HTERT RPE-1 (cell line): ENCODE results near the gene NCAM1.

Experiments used
- in situ Hi-C: fragments of 300-500 bp; cut with MboI; formaldehyde crosslinking; loops from 4 replicates; pipeline ENCODE4 v1.14.3; 2020; ENCODE audit warnings: low sequenced_read_pairs

Gene NCAM1

DNA sequence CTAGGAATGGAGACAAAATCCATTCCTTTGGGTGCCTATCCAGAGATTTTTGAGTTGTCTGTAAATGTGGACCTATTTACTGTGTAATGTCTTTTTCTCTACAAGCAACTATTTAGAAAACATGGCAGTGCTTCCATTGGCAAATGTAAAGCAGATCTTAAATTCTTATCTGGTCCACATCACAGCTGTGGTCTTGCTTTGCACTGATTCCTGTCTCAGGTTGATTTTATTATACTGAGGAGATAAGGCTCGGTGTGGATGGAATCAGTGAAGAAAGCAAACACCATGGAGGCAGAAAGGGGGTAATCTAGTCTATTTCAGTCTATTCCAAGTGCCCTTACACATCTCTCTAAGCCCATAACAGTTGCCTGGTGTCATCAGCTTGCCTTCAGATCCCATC lies 160.5 kb downstream of the NCAM1 start:
- in situ Hi-C loops: no loop called here

DNA sequence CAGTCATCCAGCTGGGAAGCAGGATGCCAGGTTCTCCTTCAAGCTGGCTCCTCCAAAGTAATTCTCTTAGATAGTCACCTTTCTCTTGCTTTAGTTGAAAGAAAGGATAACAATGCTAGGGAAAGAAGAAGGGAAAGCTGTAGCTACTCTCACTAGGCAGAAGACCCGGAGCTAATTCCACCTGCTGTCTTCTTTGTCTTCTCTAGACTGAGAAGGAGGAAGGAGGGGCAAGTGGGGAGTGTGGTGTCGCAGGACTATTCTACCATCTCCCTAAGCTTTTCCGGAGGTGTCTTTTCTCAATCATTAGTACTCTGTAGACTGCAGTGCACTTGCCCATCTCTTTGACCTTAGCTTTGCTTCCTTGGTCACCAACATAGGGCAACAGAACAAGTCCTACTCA lies 162.8 kb downstream of the NCAM1 start:
- in situ Hi-C loops: no loop called here

DNA sequence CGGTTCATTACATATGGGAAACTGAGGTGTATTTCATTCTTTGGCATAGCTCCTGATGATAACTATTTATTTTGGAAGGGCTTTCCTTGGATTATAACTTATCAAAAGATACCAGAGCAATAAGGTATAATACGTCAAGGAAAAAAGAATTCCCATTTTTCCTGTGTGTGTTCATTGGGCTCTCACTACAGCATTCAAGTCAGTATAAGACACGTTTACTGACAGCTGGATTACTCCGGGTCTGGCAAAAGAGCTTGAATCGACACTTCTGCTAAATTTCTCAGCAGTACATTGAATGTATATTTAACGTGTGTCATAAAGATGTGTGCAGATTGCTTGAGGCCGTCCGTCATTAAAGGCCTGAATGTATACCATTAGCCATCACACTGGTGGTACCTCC lies 163.4 kb downstream of the NCAM1 start:
- in situ Hi-C loops: no loop called here

DNA sequence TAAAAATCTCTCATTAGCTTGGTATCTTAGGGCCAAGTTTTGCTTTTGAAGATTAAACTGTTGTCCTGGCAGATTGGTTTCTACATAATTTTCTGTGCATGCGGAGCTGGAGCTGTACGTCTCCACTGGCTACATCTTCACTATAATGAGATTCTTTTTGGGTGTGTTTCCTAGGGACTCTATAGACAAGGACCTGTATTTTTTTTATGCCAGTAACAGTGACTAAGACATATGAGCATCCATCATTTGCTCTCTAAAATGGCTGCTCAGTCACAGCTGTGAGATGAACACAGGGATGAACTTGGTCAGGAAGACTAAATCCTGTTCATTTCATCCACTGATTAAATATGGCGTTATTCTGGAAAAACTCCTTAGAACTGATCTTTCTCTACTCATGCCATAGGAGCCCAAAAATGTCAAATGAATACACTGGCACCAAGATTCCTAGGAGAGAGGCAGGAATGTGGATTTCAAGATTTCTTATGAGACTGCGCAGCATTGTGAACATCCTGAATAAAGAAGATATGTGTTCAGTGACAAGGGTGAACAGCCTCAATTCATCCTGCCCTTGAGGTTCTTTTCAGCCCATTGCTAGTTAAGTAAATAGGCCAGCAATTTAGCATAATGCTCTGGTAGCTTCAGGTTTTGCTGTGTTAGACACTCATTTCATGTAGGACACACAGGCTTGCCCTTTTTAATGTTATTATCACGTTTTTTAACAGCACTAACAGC lies 168.2 kb downstream of the NCAM1 start:
- in situ Hi-C loops: no loop called here

DNA sequence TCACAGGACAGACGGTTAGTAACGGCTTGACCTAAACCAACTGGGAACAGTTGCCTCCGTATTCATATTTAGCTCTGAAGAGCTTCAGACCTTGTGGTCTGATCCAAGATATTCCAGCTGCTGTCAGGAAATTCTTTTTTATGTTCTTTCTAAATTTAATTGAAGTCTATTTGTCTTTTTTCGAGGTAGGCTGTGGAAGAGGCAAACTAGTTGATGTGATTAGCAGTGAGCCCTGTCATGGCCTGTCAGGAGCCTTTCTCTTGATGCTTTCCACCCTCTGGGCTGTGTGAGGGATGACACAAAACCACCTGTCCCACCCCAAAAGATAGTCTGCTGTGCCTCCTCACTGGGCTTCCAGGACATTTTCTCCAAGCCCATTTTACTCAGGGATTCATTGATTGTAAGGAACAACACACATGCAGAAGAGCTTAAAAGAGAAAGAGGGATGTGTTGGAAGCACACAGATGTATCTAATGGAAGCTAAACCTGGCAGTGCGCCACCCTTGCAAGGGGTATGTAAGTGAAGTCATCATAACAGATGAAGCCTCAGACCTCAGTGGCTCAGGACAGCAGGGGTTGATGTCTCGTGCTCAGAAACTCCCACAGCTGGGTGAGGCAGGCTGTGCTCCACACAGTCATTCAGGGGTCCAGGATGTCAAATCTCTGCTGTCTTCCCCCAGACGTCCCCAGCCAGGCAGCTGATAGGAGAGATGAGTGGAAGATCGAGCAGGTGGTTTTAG lies 170.0 kb downstream of the NCAM1 start:
- in situ Hi-C loops: no loop called here

DNA sequence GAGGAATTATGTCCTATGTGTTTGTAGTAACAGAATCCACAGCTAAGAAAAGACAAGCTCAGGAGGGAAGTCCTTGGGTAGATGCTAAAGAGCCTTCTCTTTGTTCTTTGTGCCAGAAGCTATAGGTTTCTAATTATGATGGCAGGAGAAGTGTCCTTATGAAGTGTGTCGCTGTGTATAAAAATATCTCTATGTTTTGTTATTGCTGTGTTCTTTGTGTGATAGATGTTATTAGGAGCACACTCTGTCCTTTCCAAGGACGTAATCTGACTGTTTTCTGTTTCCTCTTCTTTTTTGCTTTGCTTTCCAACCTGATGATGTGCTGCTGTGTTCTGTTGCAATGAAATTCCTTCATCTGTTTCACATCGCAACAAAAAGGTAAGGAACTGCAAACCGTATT lies 171.9 kb downstream of the NCAM1 start:
- in situ Hi-C loops: no loop called here

DNA sequence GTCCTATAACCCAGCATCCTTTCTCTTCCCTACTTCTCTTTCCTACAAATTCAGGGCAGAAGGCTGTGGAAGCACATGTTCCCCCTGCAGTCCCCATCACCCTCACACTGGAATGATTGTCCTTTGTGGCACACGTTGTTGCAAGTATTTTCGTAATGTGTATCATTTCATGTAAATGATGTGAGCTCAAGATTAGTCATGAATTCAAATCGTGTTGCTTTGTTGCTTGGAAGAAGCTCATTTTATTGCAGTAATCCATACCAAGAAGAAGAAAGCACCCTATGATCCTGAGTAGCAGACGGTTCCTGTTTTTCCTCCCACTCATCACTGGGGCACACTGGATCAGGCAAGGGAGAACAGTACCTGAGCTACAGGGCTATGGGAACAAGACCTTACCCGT lies 173.4 kb downstream of the NCAM1 start:
- in situ Hi-C loops: no loop called here

DNA sequence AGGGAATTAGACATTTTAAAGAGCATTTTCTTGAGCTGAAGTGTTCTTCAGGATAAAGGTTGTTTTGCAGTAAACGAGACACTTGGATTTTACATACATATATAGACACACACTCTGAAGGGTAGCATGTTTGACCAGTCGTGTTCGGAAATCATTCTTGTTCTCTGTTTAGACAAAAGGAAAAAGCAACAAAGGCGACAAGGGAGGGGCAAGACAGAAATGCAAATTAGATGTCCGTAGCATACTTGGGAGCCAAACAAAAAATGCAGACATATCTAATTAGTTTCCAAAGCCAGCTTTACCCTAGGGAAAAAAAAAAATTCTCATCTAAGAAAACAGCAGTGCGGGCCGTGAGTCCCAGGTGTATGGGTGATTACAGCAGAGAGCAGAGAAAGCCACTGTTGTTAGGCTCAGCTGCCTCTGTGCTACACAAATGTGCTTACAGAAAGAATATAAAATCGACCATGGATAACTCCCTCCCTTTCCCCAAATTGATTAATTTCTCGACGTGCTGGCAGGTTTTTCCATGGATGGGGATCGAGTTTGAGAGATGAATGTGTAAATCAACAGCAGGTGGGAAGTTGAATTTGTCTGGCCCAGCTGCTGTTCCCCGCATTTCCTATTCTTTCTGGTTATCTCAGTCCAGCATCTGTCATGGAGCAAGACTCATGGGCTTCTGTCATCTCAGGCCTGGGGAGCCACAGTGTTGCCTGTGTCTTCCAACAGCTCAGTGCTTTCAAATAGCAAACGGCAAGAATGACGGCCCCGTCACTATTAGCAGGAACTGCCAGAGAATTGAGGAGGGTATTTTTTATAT lies 176.7 kb downstream of the NCAM1 start:
- in situ Hi-C loops: no loop called here

DNA sequence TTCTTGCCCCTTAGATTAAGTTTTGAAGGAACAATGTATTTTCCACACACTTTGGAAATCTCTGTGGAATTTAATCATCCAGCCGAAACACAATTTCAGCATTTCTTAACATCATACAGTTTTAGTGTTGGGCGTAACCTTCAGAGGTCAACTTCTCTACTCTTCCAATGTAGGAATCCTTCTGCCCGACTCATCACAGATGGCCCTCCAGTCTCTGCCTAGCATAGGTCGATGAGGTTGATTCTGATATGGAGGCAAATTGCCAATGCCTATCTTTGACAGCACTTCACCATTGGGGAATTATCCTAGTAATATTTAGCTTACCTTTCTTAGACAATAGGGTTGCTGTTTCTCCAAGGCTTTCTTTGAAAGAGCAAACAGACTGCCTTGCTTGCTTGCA lies 177.5 kb downstream of the NCAM1 start:
- in situ Hi-C loops: no loop called here

DNA sequence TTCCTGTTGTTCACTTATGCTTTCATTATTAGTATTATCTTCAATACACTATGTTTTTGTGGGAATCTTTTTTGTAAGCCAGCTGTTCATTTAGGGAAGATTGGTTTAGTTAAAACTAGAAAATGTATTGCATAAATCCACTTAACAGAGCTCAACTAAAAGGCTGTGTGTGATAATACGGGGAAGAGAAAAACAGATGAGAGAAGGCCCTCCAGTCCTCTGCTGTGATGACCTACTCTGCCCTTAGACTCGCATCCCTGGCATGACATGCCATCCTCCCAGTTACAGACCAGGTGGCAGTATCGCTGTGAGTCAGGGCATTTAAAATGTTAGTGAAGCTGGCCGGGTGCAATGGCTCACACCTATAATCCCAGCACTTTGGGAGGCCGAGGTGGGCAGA lies 179.8 kb downstream of the NCAM1 start:
- in situ Hi-C loops: no loop called here

DNA sequence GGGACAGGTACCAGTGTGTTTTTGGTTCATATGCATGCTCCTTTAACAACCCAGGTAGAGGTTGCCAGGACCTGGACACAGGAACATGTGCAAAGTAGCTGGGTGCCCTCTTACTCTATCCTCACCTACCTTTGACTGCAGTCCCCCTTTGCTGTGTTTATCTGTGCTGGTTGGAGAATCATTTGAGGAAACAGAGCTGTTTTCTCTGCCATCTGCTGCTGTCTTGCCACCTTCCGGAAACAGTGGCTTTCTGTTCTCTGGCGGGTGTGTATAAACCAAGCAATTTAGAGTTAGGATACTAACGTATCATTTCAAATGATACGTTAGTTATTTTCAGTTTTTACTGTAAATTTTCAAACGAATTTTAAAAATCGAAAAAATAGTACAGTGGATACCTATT lies 181.3 kb downstream of the NCAM1 start:
- in situ Hi-C loops: no loop called here

DNA sequence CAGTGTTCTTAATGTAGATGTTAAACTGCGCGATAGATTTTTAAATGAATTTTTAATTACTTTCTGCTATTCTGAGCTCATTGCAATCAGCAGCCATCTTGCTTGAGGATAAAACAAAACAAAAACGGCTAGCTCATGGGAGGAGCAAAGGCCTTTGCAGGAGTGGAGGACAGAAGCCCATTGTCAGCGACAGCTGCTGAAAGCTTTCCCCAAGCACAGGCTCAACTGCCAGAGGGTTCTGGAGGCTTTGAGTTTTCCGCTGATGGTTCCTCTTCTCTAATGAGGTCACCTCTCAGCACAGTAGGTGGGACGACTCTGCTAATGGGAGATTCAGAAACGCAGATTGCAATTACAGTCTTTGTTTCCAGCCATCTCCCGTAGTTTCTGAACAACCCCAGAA lies 186.0 kb downstream of the NCAM1 start:
- in situ Hi-C loops: no loop called here

DNA sequence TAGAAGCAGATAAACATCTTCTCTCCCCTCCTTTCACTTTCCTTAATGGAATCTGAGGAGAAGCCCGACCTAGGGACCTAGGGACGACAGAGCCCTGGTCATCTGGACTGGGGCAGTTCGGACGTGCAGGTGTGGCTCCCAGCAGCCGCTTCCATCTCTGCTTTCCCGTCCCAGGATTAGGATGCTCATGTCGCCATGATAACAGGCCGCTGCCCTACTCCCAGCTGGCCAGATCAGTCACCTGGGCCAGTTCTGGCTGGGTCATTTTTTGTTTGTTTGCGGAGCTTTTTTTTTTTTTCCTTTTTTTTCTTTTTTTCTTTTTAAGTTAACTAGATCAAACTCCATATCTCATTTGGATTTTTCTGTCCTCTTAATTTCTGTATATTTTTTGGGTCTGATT lies 186.9 kb downstream of the NCAM1 start:
- in situ Hi-C loops: no loop called here

DNA sequence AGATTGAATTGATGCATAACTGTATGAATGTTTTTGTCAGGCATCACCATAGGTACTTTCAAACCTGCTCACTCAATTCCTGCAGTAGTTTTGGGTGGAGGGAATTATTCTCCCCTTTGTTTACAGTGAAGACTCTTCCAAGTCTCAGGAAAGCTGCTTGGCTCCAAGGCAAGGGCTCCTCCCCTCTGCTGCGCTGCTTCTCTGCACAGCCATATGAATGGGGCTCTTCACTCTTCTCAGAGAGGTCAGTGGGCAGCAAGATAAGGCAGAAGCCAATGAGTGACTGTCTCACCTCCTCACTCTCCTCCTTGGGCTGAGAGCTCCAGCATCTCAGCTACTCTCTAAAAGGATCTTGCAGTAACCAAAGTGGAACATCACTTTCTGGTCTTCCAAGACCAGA lies 187.4 kb downstream of the NCAM1 start:
- in situ Hi-C loops: no loop called here

DNA sequence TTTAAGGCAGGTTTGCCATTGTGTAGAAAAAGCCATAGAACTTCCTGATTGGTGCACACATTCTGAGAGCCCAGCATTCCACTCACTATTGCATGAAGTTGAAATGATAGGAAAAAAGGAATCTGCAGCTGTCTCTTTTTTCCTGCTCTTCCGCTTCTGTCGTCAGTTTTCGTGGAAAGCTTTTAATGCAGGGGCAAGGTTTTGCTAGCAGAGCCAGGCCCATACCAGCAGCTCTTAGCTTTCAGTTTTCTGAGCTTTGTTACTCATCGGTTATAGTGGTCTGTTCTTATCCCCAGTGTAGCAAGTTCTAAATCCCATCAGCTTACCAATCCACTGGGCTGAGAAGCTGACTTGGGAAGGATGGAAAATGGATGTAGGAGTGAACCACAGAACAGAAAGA lies 190.3 kb downstream of the NCAM1 start:
- in situ Hi-C loops: no loop called here

DNA sequence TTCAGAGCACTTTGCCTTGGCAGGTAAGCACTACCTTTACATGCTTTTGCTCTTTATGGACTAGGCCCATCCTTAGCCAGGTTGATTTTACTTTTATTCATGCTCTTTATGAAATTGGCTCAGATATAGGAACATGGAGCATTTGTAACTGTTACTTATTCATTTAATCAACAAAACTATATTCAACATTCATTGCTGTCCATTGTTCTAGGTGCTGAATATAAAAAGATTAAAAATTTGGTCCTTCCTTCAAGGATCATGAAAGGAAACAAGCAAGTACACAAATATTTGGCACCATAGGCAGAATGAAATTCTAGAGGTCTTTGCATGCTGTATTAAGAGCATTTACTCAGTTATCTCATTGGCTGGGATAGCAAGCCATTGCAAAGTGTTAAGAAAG lies 191.3 kb downstream of the NCAM1 start:
- in situ Hi-C loops: no loop called here

DNA sequence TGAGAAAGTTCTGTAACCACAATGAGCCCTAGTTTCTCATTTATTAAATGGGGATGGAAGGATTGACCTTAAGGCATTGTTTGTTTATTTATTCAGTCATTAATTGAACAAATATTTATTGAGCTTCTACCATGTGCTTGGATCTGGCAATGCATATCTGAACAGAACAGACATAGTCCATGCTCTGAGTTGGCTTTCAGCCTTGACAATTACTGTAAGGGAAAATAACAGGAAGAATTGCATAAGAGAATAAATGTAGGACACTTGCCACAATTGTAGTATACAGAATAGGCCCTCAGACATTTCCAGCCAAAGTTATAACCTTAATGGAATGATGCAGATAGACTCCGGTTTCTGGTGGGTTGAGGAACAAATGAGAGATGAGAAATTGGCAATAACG lies 192.6 kb downstream of the NCAM1 start:
- in situ Hi-C loops: no loop called here

DNA sequence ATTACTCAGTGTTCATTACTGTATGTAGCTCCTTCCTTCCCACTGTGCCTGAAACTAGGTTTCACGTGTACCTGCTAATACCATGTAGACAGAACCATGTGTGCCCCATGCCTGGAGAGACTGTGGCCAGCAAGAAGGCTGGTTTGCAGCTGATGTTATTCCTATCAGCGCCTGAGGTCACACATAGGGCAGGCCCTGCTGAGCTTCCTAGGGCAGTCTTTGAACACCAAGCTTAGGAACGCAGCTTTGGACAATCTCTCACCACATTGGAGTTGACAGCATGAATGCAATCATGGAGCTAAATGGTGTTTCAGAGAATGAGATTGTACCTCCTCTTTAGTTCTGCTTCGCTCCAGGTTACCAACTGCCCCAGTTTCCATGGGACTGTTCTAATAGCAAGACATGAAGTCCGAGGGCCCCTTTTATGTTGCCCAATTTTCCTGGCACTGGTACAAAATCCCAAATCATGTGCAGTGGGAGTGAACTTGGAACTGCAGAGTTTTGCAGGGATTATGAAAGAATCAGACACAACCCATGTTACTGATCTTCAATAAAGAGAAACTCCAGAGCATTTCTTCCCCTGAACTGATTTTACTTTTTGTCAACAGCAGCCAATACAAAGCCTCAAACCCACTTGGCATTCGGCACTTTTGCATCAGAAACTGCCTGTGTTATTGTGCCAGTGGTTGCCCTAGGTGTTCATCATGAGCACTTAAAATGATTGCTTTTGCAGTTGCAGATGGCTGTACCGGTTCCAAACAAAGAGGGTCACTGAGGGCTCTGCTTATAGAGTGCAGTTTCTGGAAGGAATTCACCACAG lies 199.0 kb downstream of the NCAM1 start:
- in situ Hi-C loops: no loop called here

DNA sequence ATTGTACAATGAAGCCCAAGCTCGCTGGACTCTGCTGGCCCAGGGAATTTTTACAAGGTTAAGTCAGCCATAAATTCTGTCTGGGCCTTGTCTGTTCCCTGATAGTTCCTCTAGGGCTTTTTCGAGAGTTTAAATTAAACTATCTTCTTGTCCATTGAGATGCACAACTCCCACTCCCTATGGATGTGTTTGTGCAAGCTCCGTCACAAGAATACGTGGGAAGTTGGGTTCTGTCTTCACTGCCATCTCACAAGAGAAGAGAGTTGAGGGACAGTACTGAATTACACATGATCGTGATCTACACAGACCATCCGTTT lies 199.5 kb downstream of the NCAM1 start:
- in situ Hi-C loops: no loop called here

DNA sequence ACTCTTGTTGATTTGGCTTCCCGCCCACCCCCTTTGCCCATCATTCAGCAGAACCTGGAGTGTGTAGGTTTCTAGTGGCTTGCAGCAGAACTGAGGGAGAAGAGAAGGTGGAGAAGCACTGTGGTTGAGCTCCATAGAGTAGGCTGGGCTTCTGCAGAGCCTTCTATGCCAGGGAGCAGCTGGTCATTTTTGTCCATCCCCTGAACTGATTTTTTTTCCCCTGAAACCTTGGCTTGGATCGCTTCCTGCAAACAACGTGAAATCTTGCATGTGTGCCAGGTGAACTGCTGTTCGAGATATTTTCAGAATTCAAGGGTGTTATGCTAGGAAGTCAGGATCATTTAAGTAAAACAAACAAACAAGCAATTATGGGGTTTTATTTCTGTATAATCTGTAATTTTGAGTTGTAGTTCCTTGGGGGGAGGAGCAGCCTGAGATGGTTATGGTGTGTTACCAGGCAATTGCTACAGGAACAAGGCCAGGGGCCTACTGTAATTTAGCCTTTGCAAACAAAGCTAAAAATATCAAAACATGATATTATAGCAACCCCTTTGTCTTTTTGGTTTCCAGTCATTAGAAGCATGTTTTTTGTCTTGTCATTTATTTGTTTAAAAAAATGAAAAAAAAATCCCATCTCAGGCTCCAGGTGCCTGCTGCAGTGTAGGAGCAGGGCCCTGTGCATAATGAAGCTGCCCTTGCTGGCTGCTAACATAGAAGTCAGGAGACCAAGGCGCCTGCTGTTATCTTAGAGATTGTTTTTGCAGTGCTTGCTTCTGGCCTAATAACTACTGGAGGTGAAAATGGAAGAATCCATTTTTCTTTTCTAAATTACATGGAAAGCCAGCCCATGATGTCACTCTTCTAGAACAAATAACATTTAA lies 200.7 kb downstream of the NCAM1 start:
- in situ Hi-C loops: no loop called here
